PC-9 (cell line): ENCODE measurements around the gene TMA16.

Experiments
- CTCF ChIP-seq: fragments of 200-600 bp; sonication (generic); conservative IDR thresholded peaks from 2 replicates; pipeline ENCODE4 v1.6.1; 2017; ENCODE audit warnings: mixed run types, antibody characterized with exemption, mild to moderate bottlenecking, moderate library complexity
- EZH2 ChIP-seq: fragments of 200-600 bp; sonication (generic); IDR thresholded peaks from 2 replicates; pipeline ENCODE4 v1.8.0; 2017; ENCODE audit warnings: antibody characterized with exemption, low read depth

- no peak for TF ChIP-seq CTCF
- no peak for TF ChIP-seq EZH2
Observed at GRCh38 chr4:163527172-163527571, 32.7 kb downstream of the TMA16 start.
